Measurements from ENCODE around the gene ZPLD1. TPM values are rescaled to one million over a fixed set of nuclear protein-coding genes. Genes with fewer than 3 reads are reported as not detected.

The ZPLD1 gene
- total RNA-seq, 1 experiment from 2014 or later = 0.17 TPM

- Histone ChIP-seq H3K27ac (ENCODE audit: low read depth, low read length, poor library complexity, severe bottlenecking) (no peak overlapping the region), H3K9me3 (ENCODE audit: low read depth, low read length, poor library complexity, severe bottlenecking) (no peaks in the 10 kb centered on the region), H3K27me3 (replicated peaks; ENCODE audit: insufficient read depth, low read depth, low read length, poor library complexity) (no peaks in the 10 kb centered on the region), H3K4me3 (ENCODE audit: low read depth, low read length, poor library complexity, severe bottlenecking) (no peak overlapping the region), H3K36me3 (ENCODE audit: insufficient read depth, low read length, poor library complexity, severe bottlenecking) (no peaks in the 10 kb centered on the region), H3K4me1 (ENCODE audit: insufficient read depth, low read length, poor library complexity, severe bottlenecking) (no peaks in the 10 kb centered on the region)
- ChIA-PET POLR2A (ENCODE audit: low non-redundant PET) (no interaction called here), CTCF (no interaction called here)
- peak; percentile 14 for DNase-seq (ENCODE audit: low spot score)
- no TSS peak for BruUV-seq (replicated peaks)
- intact Hi-C loops (cut with micrococcal nuclease; ENCODE audit: unreplicated experiment) = no loop called here
- no peak for TF ChIP-seq CTCF (conservative IDR thresholded peaks at IDR 0.05; ENCODE audit: low read depth, low read length)
- TF ChIP-seq EZH2 (IDR thresholded peaks at IDR 0.05; ENCODE audit: borderline replicate concordance, low read depth, low read length, poor library complexity, severe bottlenecking) = no peak
Observed at GRCh38 chr3:102481050-102481449, 46.2 kb downstream of the ZPLD1 start.

- no peak for DNase-seq (ENCODE audit: low spot score)
- ChIA-PET POLR2A (ENCODE audit: low non-redundant PET) (no interaction called here), CTCF (no interaction called here)
- Histone ChIP-seq H3K27ac (ENCODE audit: low read depth, low read length, poor library complexity, severe bottlenecking) (no peak overlapping the region), H3K9me3 (ENCODE audit: low read depth, low read length, poor library complexity, severe bottlenecking) (no peaks in the 10 kb centered on the region), H3K4me3 (ENCODE audit: low read depth, low read length, poor library complexity, severe bottlenecking) (no peak overlapping the region), H3K36me3 (ENCODE audit: insufficient read depth, low read length, poor library complexity, severe bottlenecking) (no peaks in the 10 kb centered on the region), H3K27me3 (replicated peaks; ENCODE audit: insufficient read depth, low read depth, low read length, poor library complexity) (no peaks in the 10 kb centered on the region), H3K4me1 (ENCODE audit: insufficient read depth, low read length, poor library complexity, severe bottlenecking) (no peaks in the 10 kb centered on the region)
- TF ChIP-seq CTCF (conservative IDR thresholded peaks at IDR 0.05; ENCODE audit: low read depth, low read length) = no peak
- TF ChIP-seq EZH2 (IDR thresholded peaks at IDR 0.05; ENCODE audit: borderline replicate concordance, low read depth, low read length, poor library complexity, severe bottlenecking) = no peak
- no TSS peak for BruUV-seq (replicated peaks)
- intact Hi-C loops (cut with micrococcal nuclease; ENCODE audit: unreplicated experiment) = no loop called here
Observed at GRCh38 chr3:102483556-102483955, 48.7 kb downstream of the ZPLD1 start.

- H3K4me3 ChIP-seq (ENCODE audit: low read depth, low read length, poor library complexity, severe bottlenecking) = no peak overlapping the region
- POLR2A ChIA-PET (ENCODE audit: low non-redundant PET) = no interaction called here
- DNase-seq (ENCODE audit: low spot score) = peak; percentile 17
- H3K4me1 ChIP-seq (ENCODE audit: insufficient read depth, low read length, poor library complexity, severe bottlenecking) = no peaks in the 10 kb centered on the region
- BruUV-seq (replicated peaks) = no TSS peak
- H3K27me3 ChIP-seq (replicated peaks; ENCODE audit: insufficient read depth, low read depth, low read length, poor library complexity) = no peaks in the 10 kb centered on the region
- H3K36me3 ChIP-seq (ENCODE audit: insufficient read depth, low read length, poor library complexity, severe bottlenecking) = no peaks in the 10 kb centered on the region
- CTCF ChIA-PET = no interaction called here
- no peaks in the 10 kb centered on the region for H3K9me3 ChIP-seq (ENCODE audit: low read depth, low read length, poor library complexity, severe bottlenecking)
- TF ChIP-seq EZH2 (IDR thresholded peaks at IDR 0.05; ENCODE audit: borderline replicate concordance, low read depth, low read length, poor library complexity, severe bottlenecking) (no peak), CTCF (conservative IDR thresholded peaks at IDR 0.05; ENCODE audit: low read depth, low read length) (no peak)
- no peak overlapping the region for H3K27ac ChIP-seq (ENCODE audit: low read depth, low read length, poor library complexity, severe bottlenecking)
- intact Hi-C loops (cut with micrococcal nuclease; ENCODE audit: unreplicated experiment) = no loop called here
Observed at GRCh38 chr3:102484363-102484762, 49.5 kb downstream of the ZPLD1 start.

All from A673 (cell line).